ENCODE measurements around the gene TOM1. TPM values are rescaled to one million over a fixed set of nuclear protein-coding genes. Genes with fewer than 3 reads are reported as not detected.
A peak's percentile ranks its signal among the peaks of the same experiment; 100 is the strongest.

The TOM1 gene
- total and polyA plus RNA-seq, 2 of the 13 experiments (the other 11 are each of a cell fraction or from before 2014, with no cell fraction given): 30.8 to 87.3 TPM

- TF ChIP-seq, protein P1, sequence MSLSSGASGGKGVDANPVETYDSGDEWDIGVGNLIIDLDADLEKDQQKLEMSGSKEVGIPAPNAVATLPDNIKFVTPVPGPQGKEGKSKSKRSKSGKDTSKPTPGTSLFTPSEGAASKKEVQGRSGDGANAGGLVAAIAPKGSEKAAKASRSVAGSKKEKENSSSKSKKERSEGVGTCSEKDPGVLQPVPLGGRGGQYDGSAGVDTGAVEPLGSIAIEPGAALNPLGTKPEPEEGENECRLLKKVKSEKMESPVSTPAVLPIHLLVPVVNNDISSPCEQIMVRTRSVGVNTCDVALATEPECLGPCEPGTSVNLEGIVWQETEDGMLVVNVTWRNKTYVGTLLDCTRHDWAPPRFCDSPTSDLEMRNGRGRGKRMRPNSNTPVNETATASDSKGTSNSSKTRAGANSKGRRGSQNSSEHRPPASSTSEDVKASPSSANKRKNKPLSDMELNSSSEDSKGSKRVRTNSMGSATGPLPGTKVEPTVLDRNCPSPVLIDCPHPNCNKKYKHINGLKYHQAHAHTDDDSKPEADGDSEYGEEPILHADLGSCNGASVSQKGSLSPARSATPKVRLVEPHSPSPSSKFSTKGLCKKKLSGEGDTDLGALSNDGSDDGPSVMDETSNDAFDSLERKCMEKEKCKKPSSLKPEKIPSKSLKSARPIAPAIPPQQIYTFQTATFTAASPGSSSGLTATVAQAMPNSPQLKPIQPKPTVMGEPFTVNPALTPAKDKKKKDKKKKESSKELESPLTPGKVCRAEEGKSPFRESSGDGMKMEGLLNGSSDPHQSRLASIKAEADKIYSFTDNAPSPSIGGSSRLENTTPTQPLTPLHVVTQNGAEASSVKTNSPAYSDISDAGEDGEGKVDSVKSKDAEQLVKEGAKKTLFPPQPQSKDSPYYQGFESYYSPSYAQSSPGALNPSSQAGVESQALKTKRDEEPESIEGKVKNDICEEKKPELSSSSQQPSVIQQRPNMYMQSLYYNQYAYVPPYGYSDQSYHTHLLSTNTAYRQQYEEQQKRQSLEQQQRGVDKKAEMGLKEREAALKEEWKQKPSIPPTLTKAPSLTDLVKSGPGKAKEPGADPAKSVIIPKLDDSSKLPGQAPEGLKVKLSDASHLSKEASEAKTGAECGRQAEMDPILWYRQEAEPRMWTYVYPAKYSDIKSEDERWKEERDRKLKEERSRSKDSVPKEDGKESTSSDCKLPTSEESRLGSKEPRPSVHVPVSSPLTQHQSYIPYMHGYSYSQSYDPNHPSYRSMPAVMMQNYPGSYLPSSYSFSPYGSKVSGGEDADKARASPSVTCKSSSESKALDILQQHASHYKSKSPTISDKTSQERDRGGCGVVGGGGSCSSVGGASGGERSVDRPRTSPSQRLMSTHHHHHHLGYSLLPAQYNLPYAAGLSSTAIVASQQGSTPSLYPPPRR (CRISPR knock-in tag; IDR thresholded peaks at IDR 0.05; ENCODE audit: borderline replicate concordance): 0 out of 2 replicates have a peak, but pooled peaks have one; percentile 35
- TF ChIP-seq EEA1 (CRISPR knock-in tag; IDR thresholded peaks at IDR 0.05; ENCODE audit: borderline replicate concordance) (no peak), HINFP (CRISPR knock-in tag; IDR thresholded peaks at IDR 0.05; ENCODE audit: low read depth) (no peak), ZNF30 (CRISPR knock-in tag; IDR thresholded peaks at IDR 0.05) (no peak), CENPX (CRISPR knock-in tag; IDR thresholded peaks at IDR 0.05) (no peak), ASH2L (IDR thresholded peaks at IDR 0.05; ENCODE audit: insufficient read length, low read depth, low read length) (peak; percentile 57), CBX5 (CRISPR knock-in tag; IDR thresholded peaks at IDR 0.05; ENCODE audit: borderline replicate concordance) (peak; percentile 65; the same call in 1 of the 2 replicates), ZNF713 (CRISPR knock-in tag; IDR thresholded peaks at IDR 0.05) (no peak), CREB3 (CRISPR knock-in tag; IDR thresholded peaks at IDR 0.05) (no peak), ZBED4 (CRISPR knock-in tag; IDR thresholded peaks at IDR 0.05; ENCODE audit: borderline replicate concordance) (0 out of 2 replicates have a peak, but pooled peaks have one; percentile 23), EED (CRISPR knock-in tag; IDR thresholded peaks at IDR 0.05) (no peak), CAMTA2 (CRISPR knock-in tag; IDR thresholded peaks at IDR 0.05; ENCODE audit: borderline replicate concordance) (no peak), GZF1 (CRISPR knock-in tag; IDR thresholded peaks at IDR 0.05) (no peak), HDAC6 (IDR thresholded peaks at IDR 0.05; ENCODE audit: low read depth, low read length) (no peak), ZNF766 (CRISPR knock-in tag; IDR thresholded peaks at IDR 0.05; ENCODE audit: borderline replicate concordance) (no peak; the same call in 1 of the 2 replicates)
- TF ChIP-seq, protein P2, sequence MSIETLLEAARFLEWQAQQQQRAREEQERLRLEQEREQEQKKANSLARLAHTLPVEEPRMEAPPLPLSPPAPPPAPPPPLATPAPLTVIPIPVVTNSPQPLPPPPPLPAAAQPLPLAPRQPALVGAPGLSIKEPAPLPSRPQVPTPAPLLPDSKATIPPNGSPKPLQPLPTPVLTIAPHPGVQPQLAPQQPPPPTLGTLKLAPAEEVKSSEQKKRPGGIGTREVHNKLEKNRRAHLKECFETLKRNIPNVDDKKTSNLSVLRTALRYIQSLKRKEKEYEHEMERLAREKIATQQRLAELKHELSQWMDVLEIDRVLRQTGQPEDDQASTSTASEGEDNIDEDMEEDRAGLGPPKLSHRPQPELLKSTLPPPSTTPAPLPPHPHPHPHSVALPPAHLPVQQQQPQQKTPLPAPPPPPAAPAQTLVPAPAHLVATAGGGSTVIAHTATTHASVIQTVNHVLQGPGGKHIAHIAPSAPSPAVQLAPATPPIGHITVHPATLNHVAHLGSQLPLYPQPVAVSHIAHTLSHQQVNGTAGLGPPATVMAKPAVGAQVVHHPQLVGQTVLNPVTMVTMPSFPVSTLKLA (IDR thresholded peaks at IDR 0.05): no peak
Measured at GRCh38 chr22:35301372-35301874, 1.7 kb downstream of the TOM1 start (continued).
